Measurements from ENCODE around the gene FAM13B. TPM values are rescaled to one million over a fixed set of nuclear protein-coding genes. Genes with fewer than 3 reads are reported as not detected.
"Not testable (repeated sequence)": the region's sequence is repeated elsewhere in the genome, so short reads cannot be mapped to it uniquely, and the experiment has no call there.

The FAM13B gene
- total RNA-seq, 1 experiment from 2014 or later, result 23.5 TPM

DNA sequence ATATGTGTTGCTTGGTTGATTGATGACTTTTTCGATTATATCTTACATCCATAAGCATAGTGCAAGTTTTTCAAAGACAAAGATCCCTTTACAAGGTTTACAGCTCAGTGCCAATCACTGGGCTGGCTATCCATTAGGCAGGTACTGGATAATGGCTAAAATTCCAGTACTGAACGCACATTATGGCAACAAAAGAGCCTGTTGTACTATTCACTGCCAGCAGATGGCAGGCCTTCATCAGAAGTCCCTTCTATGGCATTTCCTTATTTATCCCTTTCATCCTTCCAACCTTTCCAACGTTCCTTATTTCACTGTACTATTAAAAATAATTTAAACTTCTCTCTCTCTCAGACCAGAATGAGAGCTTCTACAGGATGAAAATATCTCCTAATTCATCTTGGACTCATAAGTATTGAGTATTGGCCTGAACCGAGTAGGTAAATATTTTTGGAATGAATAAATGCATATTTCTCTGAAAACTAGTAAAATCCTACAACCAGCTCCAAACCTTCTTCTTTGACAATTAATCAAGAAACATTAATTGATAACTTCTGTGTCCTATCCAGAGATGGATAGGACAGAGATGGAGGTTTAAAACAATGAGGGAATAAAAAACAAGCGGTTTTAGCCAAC lies 44.3 kb upstream of the FAM13B start:
- no peak overlapping the region for H3K4me3 ChIP-seq (ENCODE audit: low read depth, low read length, poor library complexity, severe bottlenecking)
- intact Hi-C loops (cut with micrococcal nuclease; ENCODE audit: unreplicated experiment), result loop anchor here (1.0 kb wide), 1 partner anchor 56 kb away; no protein-coding TSS in a partner anchor
- ChIA-PET CTCF (interaction anchor here (2.0 kb wide), 1 partner anchor 56 kb away, joined by 11 read pairs; no protein-coding TSS in a partner anchor), POLR2A (ENCODE audit: low non-redundant PET) (no interaction called here)
- DNase-seq (ENCODE audit: low spot score), result peak; percentile 74
- no peaks in the 10 kb centered on the region for H3K36me3 ChIP-seq (ENCODE audit: insufficient read depth, low read length, poor library complexity, severe bottlenecking)
- no TSS peak for BruUV-seq (replicated peaks)
- no peak overlapping the region for H3K27ac ChIP-seq (ENCODE audit: low read depth, low read length, poor library complexity, severe bottlenecking)
- H3K9me3 ChIP-seq (ENCODE audit: low read depth, low read length, poor library complexity, severe bottlenecking), result no peaks in the 10 kb centered on the region
- no peaks in the 10 kb centered on the region for H3K4me1 ChIP-seq (ENCODE audit: insufficient read depth, low read length, poor library complexity, severe bottlenecking)
- TF ChIP-seq CTCF (conservative IDR thresholded peaks at IDR 0.05; ENCODE audit: low read depth, low read length), result peak; percentile 82
- no peak for TF ChIP-seq EZH2 (IDR thresholded peaks at IDR 0.05; ENCODE audit: borderline replicate concordance, low read depth, low read length, poor library complexity, severe bottlenecking)
- H3K27me3 ChIP-seq (replicated peaks; ENCODE audit: insufficient read depth, low read depth, low read length, poor library complexity), result no peaks in the 10 kb centered on the region

DNA sequence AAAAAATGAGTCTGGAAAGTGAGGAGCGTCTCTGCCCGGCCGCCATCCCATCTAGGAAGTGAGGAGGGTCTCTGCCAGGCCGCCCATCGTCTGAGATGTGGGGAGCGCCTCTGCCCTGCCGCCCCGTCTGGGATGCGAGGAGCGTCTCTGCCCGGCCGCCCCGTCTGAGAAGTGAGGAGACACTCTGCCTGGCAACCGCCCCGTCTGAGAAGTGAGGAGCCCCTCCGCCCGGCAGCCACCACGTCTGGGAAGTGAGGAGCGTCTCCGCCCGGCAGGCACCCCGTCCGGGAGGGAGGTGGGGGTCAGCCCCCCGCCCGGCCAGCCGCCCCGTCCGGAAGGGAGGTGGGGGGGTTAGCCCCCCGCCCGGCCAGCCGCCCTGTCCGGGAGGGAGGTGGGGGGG lies 37.1 kb upstream of the FAM13B start:
- POLR2A ChIA-PET (ENCODE audit: low non-redundant PET); H3K27ac ChIP-seq (ENCODE audit: low read depth, low read length, poor library complexity, severe bottlenecking); H3K27me3 ChIP-seq (replicated peaks; ENCODE audit: insufficient read depth, low read depth, low read length, poor library complexity); intact Hi-C loops (cut with micrococcal nuclease; ENCODE audit: unreplicated experiment); BruUV-seq (replicated peaks); H3K4me1 ChIP-seq (ENCODE audit: insufficient read depth, low read length, poor library complexity, severe bottlenecking); DNase-seq (ENCODE audit: low spot score); H3K36me3 ChIP-seq (ENCODE audit: insufficient read depth, low read length, poor library complexity, severe bottlenecking); H3K4me3 ChIP-seq (ENCODE audit: low read depth, low read length, poor library complexity, severe bottlenecking); H3K9me3 ChIP-seq (ENCODE audit: low read depth, low read length, poor library complexity, severe bottlenecking): not testable (repeated sequence)
- CTCF ChIA-PET, result interaction anchor here (0.9 to 2.0 kb wide), 2 partner anchors 34 to 291 kb away, joined by 7 to 10 read pairs; no protein-coding TSS in a partner anchor

- POLR2A ChIA-PET (ENCODE audit: low non-redundant PET), result no interaction called here
- no peak for TF ChIP-seq EZH2 (IDR thresholded peaks at IDR 0.05; ENCODE audit: borderline replicate concordance, low read depth, low read length, poor library complexity, severe bottlenecking)
- TF ChIP-seq CTCF (conservative IDR thresholded peaks at IDR 0.05; ENCODE audit: low read depth, low read length), result peak; percentile 92
- Histone ChIP-seq H3K36me3 (ENCODE audit: insufficient read depth, low read length, poor library complexity, severe bottlenecking) (no peaks in the 10 kb centered on the region), H3K4me3 (ENCODE audit: low read depth, low read length, poor library complexity, severe bottlenecking) (no peak overlapping the region), H3K4me1 (ENCODE audit: insufficient read depth, low read length, poor library complexity, severe bottlenecking) (no peaks in the 10 kb centered on the region), H3K9me3 (ENCODE audit: low read depth, low read length, poor library complexity, severe bottlenecking) (no peaks in the 10 kb centered on the region), H3K27ac (ENCODE audit: low read depth, low read length, poor library complexity, severe bottlenecking) (no peak overlapping the region), H3K27me3 (replicated peaks; ENCODE audit: insufficient read depth, low read depth, low read length, poor library complexity) (no peaks in the 10 kb centered on the region)
- peak; percentile 87 for DNase-seq (ENCODE audit: low spot score)
- no TSS peak for BruUV-seq (replicated peaks)
- CTCF ChIA-PET, result interaction anchor here (0.9 to 2.0 kb wide), 3 partner anchors 33 to 440 kb away, joined by 3 to 10 read pairs (median 7); no protein-coding TSS in a partner anchor
- intact Hi-C loops (cut with micrococcal nuclease; ENCODE audit: unreplicated experiment), result loop anchor here (2.0 kb wide), 2 partner anchors 32 to 290 kb away; no protein-coding TSS in a partner anchor
Measured at GRCh38 chr5:138068742-138069600, 36.1 kb upstream of the FAM13B start.

Data from A673 (cell line).